H9 (cell line): ENCODE data around the gene NFKBIA. TPM values are rescaled to one million over a fixed set of nuclear protein-coding genes. Genes with fewer than 3 reads are reported as not detected.

ENCODE experiments used
- DNase-seq: peaks from one replicate; pipeline ENCODE4 v3.0.0-alpha.2; 2017
- H2AFZ ChIP-seq: one replicate; pipeline ENCODE4 v1.6.1; 2013; ENCODE audit warnings: mild to moderate bottlenecking, low read length, control low read depth, moderate library complexity
- H2AK5ac ChIP-seq: 2 replicates; pipeline ENCODE4 v1.6.1; 2013; ENCODE audit warnings: low read length, control low read depth, mixed read lengths; ENCODE audit not compliant: insufficient read length
- H2BK120ac ChIP-seq: one replicate; pipeline ENCODE4 v1.6.1; 2013; ENCODE audit warnings: low read depth, mild to moderate bottlenecking, low read length, control low read depth, inconsistent platforms; ENCODE audit not compliant: poor library complexity, severe bottlenecking
- H2BK12ac ChIP-seq: 2 replicates; pipeline ENCODE4 v1.6.1; 2013; ENCODE audit warnings: low read length, control low read depth, mixed read lengths, low read depth; ENCODE audit not compliant: insufficient read length
- H2BK15ac ChIP-seq: 2 replicates; pipeline ENCODE4 v1.6.1; 2013; ENCODE audit warnings: low read depth, low read length, control low read depth
- H2BK20ac ChIP-seq: one replicate; pipeline ENCODE4 v1.6.1; 2013; ENCODE audit warnings: low read depth, mild to moderate bottlenecking, low read length, control low read depth, inconsistent platforms; ENCODE audit not compliant: poor library complexity, severe bottlenecking
- H2BK5ac ChIP-seq: 2 replicates; pipeline ENCODE4 v1.6.1; 2013; ENCODE audit warnings: low read length, control low read depth, mixed read lengths; ENCODE audit not compliant: insufficient read length
- H3K14ac ChIP-seq: 2 replicates; pipeline ENCODE4 v1.6.1; 2013; ENCODE audit warnings: low read length, control low read depth; ENCODE audit not compliant: insufficient read depth
- H3K18ac ChIP-seq: 2 replicates; pipeline ENCODE4 v1.6.1; 2013; ENCODE audit warnings: low read depth, mild to moderate bottlenecking, mixed read lengths, low read length, control low read depth; ENCODE audit not compliant: insufficient read length
- H3K23ac ChIP-seq: 2 replicates; pipeline ENCODE4 v1.6.1; 2013; ENCODE audit warnings: low read length, control low read depth, mixed read lengths, low read depth; ENCODE audit not compliant: insufficient read length
- H3K23me2 ChIP-seq: 2 replicates; pipeline ENCODE4 v1.6.1; 2013; ENCODE audit warnings: low read depth, mild to moderate bottlenecking, mixed read lengths, low read length, control low read depth; ENCODE audit not compliant: insufficient read length, poor library complexity, severe bottlenecking
- H3K27ac ChIP-seq: 2 replicates; pipeline ENCODE4 v1.5.1; 2013; ENCODE audit warnings: low read length, control low read depth, mixed read lengths, low read depth; ENCODE audit not compliant: insufficient read length
- H3K27me3 ChIP-seq: 2 replicates; pipeline ENCODE4 v1.6.1; 2013; ENCODE audit warnings: low read length, control low read depth, inconsistent platforms; ENCODE audit not compliant: insufficient read depth
- H3K4ac ChIP-seq: 2 replicates; pipeline ENCODE4 v1.6.1; 2013; ENCODE audit warnings: low read depth, mild to moderate bottlenecking, control low read depth, inconsistent platforms, low read length, moderate library complexity
- H3K4me1 ChIP-seq: 2 replicates; pipeline ENCODE4 v1.6.1; 2013; ENCODE audit warnings: low read length, control low read depth, inconsistent platforms; ENCODE audit not compliant: insufficient read depth
- H3K4me2 ChIP-seq: 2 replicates; pipeline ENCODE4 v1.6.1; 2013; ENCODE audit warnings: low read length, control low read depth, mixed read lengths; ENCODE audit not compliant: insufficient read length, insufficient read depth
- H3K56ac ChIP-seq: 2 replicates; pipeline ENCODE4 v1.6.1; 2013; ENCODE audit warnings: low read depth, mild to moderate bottlenecking, mixed read lengths, low read length, control low read depth; ENCODE audit not compliant: insufficient read length
- H3K79me1 ChIP-seq: 2 replicates; pipeline ENCODE4 v1.6.1; 2013; ENCODE audit warnings: low read depth, mild to moderate bottlenecking, moderate library complexity, low read length, control low read depth, inconsistent platforms; ENCODE audit not compliant: insufficient read depth, poor library complexity, severe bottlenecking
- H3K79me2 ChIP-seq: 2 replicates; pipeline ENCODE4 v1.6.1; 2013; ENCODE audit warnings: low read length, control low read depth, inconsistent platforms; ENCODE audit not compliant: insufficient read depth
- H3K9ac ChIP-seq: 2 replicates; pipeline ENCODE4 v1.6.1; 2013; ENCODE audit warnings: low read length, control low read depth, mixed read lengths; ENCODE audit not compliant: insufficient read length; ENCODE audit errors: extremely low read depth
- H3K9me3 ChIP-seq: one replicate; pipeline ENCODE4 v1.6.1; 2013; ENCODE audit warnings: low read depth, low read length, inconsistent platforms; ENCODE audit not compliant: control insufficient read depth
- H3T11ph ChIP-seq: one replicate; pipeline ENCODE4 v1.6.1; 2013; ENCODE audit warnings: mild to moderate bottlenecking, low read length, control low read depth, inconsistent platforms
- H4K20me1 ChIP-seq: one replicate; pipeline ENCODE4 v1.6.1; 2013; ENCODE audit not compliant: control insufficient read depth, insufficient read length, insufficient read depth
- H4K5ac ChIP-seq: 2 replicates; pipeline ENCODE4 v1.6.1; 2013; ENCODE audit warnings: low read depth, mild to moderate bottlenecking, mixed read lengths, low read length, control low read depth; ENCODE audit not compliant: insufficient read length
- H4K8ac ChIP-seq: replicated peaks from 2 replicates; pipeline ENCODE4 v1.6.1; 2013; ENCODE audit warnings: low read length, control low read depth, mixed read lengths, low read depth; ENCODE audit not compliant: insufficient read length
- H4K91ac ChIP-seq: 2 replicates; pipeline ENCODE4 v1.6.1; 2013; ENCODE audit warnings: low read depth, mild to moderate bottlenecking, moderate library complexity, mixed read lengths, low read length, control low read depth; ENCODE audit not compliant: insufficient read length
- H3K27ac Mint-ChIP-seq, 3 experiments: 2 replicates in 2 of 3; 3 replicates in 1 of 3; pipeline ENCODE4 v1.8.0; 2020 to 2021; ENCODE audit warnings: mixed read lengths in 3 of 3, mild to moderate bottlenecking in 1 of 3, moderate library complexity in 1 of 3
- H3K27me3 Mint-ChIP-seq: 2 replicates; pipeline ENCODE4 v1.8.0; 2021; ENCODE audit warnings: low read depth, mild to moderate bottlenecking, moderate library complexity, mixed read lengths
- H3K36me3 Mint-ChIP-seq, 3 experiments: 2 replicates in 2 of 3; 3 replicates in 1 of 3; pipeline ENCODE4 v1.8.0; 2020 to 2021; ENCODE audit warnings: low read depth in 3 of 3, mixed read lengths in 3 of 3; ENCODE audit not compliant: insufficient read depth in 1 of 3
- H3K4me1 Mint-ChIP-seq, 2 experiments: 2 replicates each; pipeline ENCODE4 v1.8.0; 2020; ENCODE audit warnings: mixed read lengths in 2 of 2
- H3K4me3 Mint-ChIP-seq, 2 experiments: 2 replicates in 1 of 2; 3 replicates in 1 of 2; pipeline ENCODE4 v1.8.0; 2020 to 2021; ENCODE audit warnings: mild to moderate bottlenecking in 2 of 2, mixed read lengths in 2 of 2, moderate library complexity in 1 of 2
- H3K9me3 Mint-ChIP-seq, 2 experiments: 2 replicates in 1 of 2; 3 replicates in 1 of 2; pipeline ENCODE4 v1.8.0; 2020; ENCODE audit warnings: mild to moderate bottlenecking in 2 of 2, mixed read lengths in 2 of 2, moderate library complexity in 1 of 2
- WGBS: extraction: QIAGEN DNeasy Blood & Tissue Kit; methylation state at CpG from one replicate; pipeline ENCODE4 v1.1.7; 2013; ENCODE audit warnings: missing lambda C conversion rate, low lambda C conversion rate, mixed read lengths; ENCODE audit not compliant: insufficient read length; ENCODE audit errors: extremely low coverage; 5-methylcytosine and 5-hydroxymethylcytosine counted together
- total RNA-seq: library from RNA; stranded (reverse); gene quantifications from 2 replicates; pipeline ENCODE4 v1.2.1, GENCODE V29; 2021
- TF ChIP-seq, protein P1 (sequence below): fragments of 200-600 bp; sonication (generic); conservative IDR thresholded peaks from 3 replicates; pipeline ENCODE4 v1.8.0; 2021; ENCODE audit warnings: antibody characterized with exemption, mild to moderate bottlenecking

Gene NFKBIA
- total RNA-seq, 1 experiment from 2014 or later = 38.4 TPM

DNA sequence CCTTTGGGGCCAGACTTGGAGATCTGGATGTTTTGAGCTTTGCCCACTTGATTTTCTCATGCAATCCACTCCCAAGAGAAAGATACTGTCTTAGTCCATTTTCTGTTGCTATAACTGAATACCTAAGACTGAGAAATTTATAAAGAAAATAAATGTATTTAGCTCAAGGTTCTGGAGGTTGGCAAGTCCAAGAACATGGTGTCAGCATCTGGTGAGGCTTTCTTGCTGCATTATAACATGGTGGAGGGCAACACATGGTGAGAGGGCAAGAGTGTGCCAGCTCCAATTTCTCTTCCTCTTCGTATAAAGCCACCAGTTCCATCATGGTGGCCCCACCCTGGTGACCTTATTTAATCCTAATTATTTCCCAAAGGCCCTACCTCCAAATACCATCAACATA is 39.6 kb upstream of the NFKBIA start:
- Histone ChIP-seq H3K27ac (no peak overlapping the region), H3K18ac (no peak overlapping the region), H3K4me2 (no peak overlapping the region), H3K9me3 (no peaks in the 10 kb centered on the region), H3T11ph (no peak overlapping the region), H2BK120ac (no peak overlapping the region), H3K23me2 (no peaks in the 10 kb centered on the region), H3K56ac (no peak overlapping the region), H3K4me1 (no peaks in the 10 kb centered on the region), H4K20me1 (no peaks in the 10 kb centered on the region), H2BK15ac (no peak overlapping the region), H4K8ac (no peak overlapping the region), H2BK5ac (no peak overlapping the region), H3K9ac (no peak overlapping the region), H3K79me2 (no peaks in the 10 kb centered on the region), H2AK5ac (no peak overlapping the region), H4K91ac (no peak overlapping the region), H3K79me1 (no peaks in the 10 kb centered on the region), H3K27me3 (no peaks in the 10 kb centered on the region), H2BK12ac (no peak overlapping the region), H2BK20ac (no peak overlapping the region), H3K4ac (no peak overlapping the region), H3K23ac (no peak overlapping the region), H4K5ac (no peak overlapping the region), H3K14ac (no peak overlapping the region), H2AFZ (no peak overlapping the region)
- H3K36me3 Mint-ChIP-seq = no peaks in the 10 kb centered on the region
- H3K27me3 Mint-ChIP-seq = no peaks in the 10 kb centered on the region
- H3K4me3 Mint-ChIP-seq = no peak overlapping the region
- DNase-seq = no peak
- H3K27ac Mint-ChIP-seq = no peak overlapping the region
- no peaks in the 10 kb centered on the region for H3K4me1 Mint-ChIP-seq
- TF ChIP-seq, protein P1, sequence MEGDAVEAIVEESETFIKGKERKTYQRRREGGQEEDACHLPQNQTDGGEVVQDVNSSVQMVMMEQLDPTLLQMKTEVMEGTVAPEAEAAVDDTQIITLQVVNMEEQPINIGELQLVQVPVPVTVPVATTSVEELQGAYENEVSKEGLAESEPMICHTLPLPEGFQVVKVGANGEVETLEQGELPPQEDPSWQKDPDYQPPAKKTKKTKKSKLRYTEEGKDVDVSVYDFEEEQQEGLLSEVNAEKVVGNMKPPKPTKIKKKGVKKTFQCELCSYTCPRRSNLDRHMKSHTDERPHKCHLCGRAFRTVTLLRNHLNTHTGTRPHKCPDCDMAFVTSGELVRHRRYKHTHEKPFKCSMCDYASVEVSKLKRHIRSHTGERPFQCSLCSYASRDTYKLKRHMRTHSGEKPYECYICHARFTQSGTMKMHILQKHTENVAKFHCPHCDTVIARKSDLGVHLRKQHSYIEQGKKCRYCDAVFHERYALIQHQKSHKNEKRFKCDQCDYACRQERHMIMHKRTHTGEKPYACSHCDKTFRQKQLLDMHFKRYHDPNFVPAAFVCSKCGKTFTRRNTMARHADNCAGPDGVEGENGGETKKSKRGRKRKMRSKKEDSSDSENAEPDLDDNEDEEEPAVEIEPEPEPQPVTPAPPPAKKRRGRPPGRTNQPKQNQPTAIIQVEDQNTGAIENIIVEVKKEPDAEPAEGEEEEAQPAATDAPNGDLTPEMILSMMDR = no peak
- no CpG with 5 or more reads among the region's 1 CpG for WGBS
- H3K9me3 Mint-ChIP-seq = peaks cover 0 to 2% of the 10 kb centered on the region in 2 experiments; a peak in 2 of 5 replicates
